SK-N-SH (cell line): Measurements from ENCODE around the gene CENPP. TPM values are rescaled to one million over a fixed set of nuclear protein-coding genes. Genes with fewer than 3 reads are reported as not detected.

ENCODE experiments used
- CTCF ChIA-PET: fragments of 300-600, 350-600 bp; formaldehyde crosslinking; extraction: SDS; loops from one replicate; lab custom pipeline; 2021; lab: Yijun Ruan, JAX
- POLR2A ChIA-PET: fragments of 350-600 bp; sonication (Branson Sonifier 250); formaldehyde crosslinking; extraction: SDS; loops from one replicate; lab custom pipeline; 2020; ENCODE audit warnings: antibody characterized with exemption, inconsistent platforms; lab: Yijun Ruan, JAX
- DNase-seq: peaks from one replicate; pipeline ENCODE4 v3.0.0; 2012
- H2AFZ ChIP-seq: fragments of 200-600 bp; sonication (generic); 2 replicates; pipeline ENCODE4 v1.8.1; 2016; ENCODE audit warnings: antibody characterized with exemption, mild to moderate bottlenecking, low read depth
- H3F3A ChIP-seq: fragments of 200-600 bp; sonication (generic); replicated peaks from 2 replicates; pipeline ENCODE3; 2016; ENCODE audit warnings: antibody characterized with exemption, mild to moderate bottlenecking; ENCODE audit not compliant: insufficient read depth
- H3K27ac ChIP-seq, 2 experiments: fragments of 200-500 bp in 1 of 2; fragments of 200-600 bp in 1 of 2; sonication (Bioruptor generic) in 1 of 2; sonication (generic), shearing (Covaris generic) in 1 of 2; 2 replicates each; pipeline versions ENCODE4 v1.5.1 to v1.6.1; 2014 to 2016; ENCODE audit warnings: low read depth in 2 of 2, inconsistent platforms in 1 of 2, low read length in 1 of 2, mild to moderate bottlenecking in 1 of 2, mixed read lengths in 1 of 2
- H3K27me3 ChIP-seq: fragments of 200-600 bp; sonication (generic), shearing (Covaris generic); 2 replicates; pipeline ENCODE4 v1.6.1; 2016; ENCODE audit warnings: mixed run types; ENCODE audit not compliant: insufficient read depth
- H3K36me3 ChIP-seq, 2 experiments: fragments of 200-500 bp in 1 of 2; fragments of 200-600 bp in 1 of 2; sonication (Bioruptor generic) in 1 of 2; sonication (generic) in 1 of 2; replicated peaks in 1 of 2; 2 replicates each; pipeline versions ENCODE3 to v1.5.1; 2014 to 2016; ENCODE audit warnings: low read length in 1 of 2, mild to moderate bottlenecking in 1 of 2; ENCODE audit not compliant: insufficient read depth in 2 of 2, control insufficient read depth in 1 of 2
- H3K4me1 ChIP-seq, 2 experiments: fragments of 200-500 bp in 1 of 2; fragments of 200-600 bp in 1 of 2; sonication (Bioruptor generic) in 1 of 2; sonication (generic), shearing (Covaris generic) in 1 of 2; 2 replicates each; pipeline versions ENCODE4 v1.5.1 to v1.6.1; 2014 to 2016; ENCODE audit warnings: low read depth in 1 of 2, low read length in 1 of 2, mixed run types in 1 of 2; ENCODE audit not compliant: insufficient read depth in 2 of 2, control insufficient read depth in 1 of 2
- H3K4me2 ChIP-seq: fragments of 200-600 bp; sonication (generic), shearing (Covaris generic); 2 replicates; pipeline ENCODE4 v1.6.1; 2017; ENCODE audit warnings: mixed run types
- H3K4me3 ChIP-seq, 2 experiments: fragments of 200-500 bp in 1 of 2; fragments of 200-600 bp in 1 of 2; sonication (Bioruptor generic) in 1 of 2; sonication (generic), shearing (Covaris generic) in 1 of 2; 2 replicates each; pipeline versions ENCODE4 v1.5.1 to v1.8.1; 2014 to 2016; ENCODE audit warnings: low read depth in 2 of 2, inconsistent platforms in 1 of 2, low read length in 1 of 2, mild to moderate bottlenecking in 1 of 2, mixed read lengths in 1 of 2, moderate library complexity in 1 of 2
- H3K79me2 ChIP-seq: fragments of 200-600 bp; sonication (generic); 2 replicates; pipeline ENCODE4 v1.8.1; 2017; ENCODE audit warnings: mild to moderate bottlenecking; ENCODE audit not compliant: insufficient read depth
- H3K9ac ChIP-seq: fragments of 200-600 bp; sonication (generic); 2 replicates; pipeline ENCODE4 v1.6.1; 2017; ENCODE audit warnings: mixed run types
- H3K9me2 ChIP-seq: fragments of 200-600 bp; sonication (generic); 2 replicates; pipeline ENCODE4 v1.6.1; 2017; ENCODE audit warnings: mixed run types
- H3K9me3 ChIP-seq: fragments of 200-600 bp; sonication (generic); 2 replicates; pipeline ENCODE4 v1.6.1; 2017; ENCODE audit warnings: mixed run types, mild to moderate bottlenecking, moderate library complexity
- H4K20me1 ChIP-seq: fragments of 200-600 bp; sonication (generic); 2 replicates; pipeline ENCODE4 v1.6.1; 2017; ENCODE audit warnings: mild to moderate bottlenecking, mixed run types; ENCODE audit not compliant: insufficient read depth
- CTCF ChIP-seq: fragments of 200-600 bp; sonication (generic); IDR thresholded peaks from 2 replicates; pipeline ENCODE4 v1.6.1; 2017; ENCODE audit warnings: antibody characterized with exemption, mild to moderate bottlenecking, moderate library complexity
- ELF1 ChIP-seq: IDR thresholded peaks from 2 replicates; pipeline ENCODE4 v1.4.0; 2012
- EZH2phosphoT487 ChIP-seq: fragments of 200-600 bp; sonication (generic); IDR thresholded peaks from 2 replicates; pipeline ENCODE4 v1.6.1; 2017; ENCODE audit warnings: low read depth, mixed run types, mild to moderate bottlenecking, antibody characterized with exemption, moderate library complexity, borderline replicate concordance
- RCOR1 ChIP-seq: fragments of 150-350 bp; IDR thresholded peaks from 2 replicates; pipeline ENCODE4 v1.6.1; 2017; ENCODE audit warnings: antibody characterized with exemption, low read length
- REST ChIP-seq: IDR thresholded peaks from 2 replicates; pipeline ENCODE4 v1.6.1; 2012; ENCODE audit warnings: mild to moderate bottlenecking, low read depth, low read length, moderate library complexity
- RFX5 ChIP-seq: IDR thresholded peaks from 2 replicates; pipeline ENCODE4 v1.6.1; 2012; ENCODE audit warnings: mild to moderate bottlenecking, improper control_type of control experiment, low read length
- RXRA ChIP-seq: IDR thresholded peaks from 2 replicates; pipeline ENCODE4 v1.4.0; 2012; ENCODE audit warnings: low read depth, mild to moderate bottlenecking, borderline replicate concordance
- SIN3A ChIP-seq: IDR thresholded peaks from 2 replicates; pipeline ENCODE4 v1.6.1; 2012; ENCODE audit warnings: low read depth, mild to moderate bottlenecking, low read length, moderate library complexity, borderline replicate concordance
- TCF12 ChIP-seq: IDR thresholded peaks from 2 replicates; pipeline ENCODE4 v1.4.0; 2012
- USF1 ChIP-seq: IDR thresholded peaks from 2 replicates; pipeline ENCODE4 v1.4.0; 2012; ENCODE audit warnings: low read depth, borderline replicate concordance
- USF2 ChIP-seq: fragments of 150-350 bp; IDR thresholded peaks from 2 replicates; pipeline ENCODE4 v1.6.1; 2017; ENCODE audit warnings: antibody characterized with exemption, low read length, low read depth, borderline replicate concordance
- ZBTB33 ChIP-seq: IDR thresholded peaks from 2 replicates; pipeline ENCODE4 v1.4.0; 2012; ENCODE audit warnings: low read depth, borderline replicate concordance
- WGBS: methylation state at CpG from one replicate; pipeline ENCODE4 v1.1.6; 2017; ENCODE audit warnings: low lambda C conversion rate; 5-methylcytosine and 5-hydroxymethylcytosine counted together
- polyA plus RNA-seq, 3 experiments: library from polyadenylated mRNA; depleted of rRNA; stranded (reverse); fragments of >200 nt; gene quantifications; 2 replicates each; pipeline ENCODE4 v1.2.3, GENCODE V29; 2012

The CENPP gene
- polyA plus RNA-seq, 1 of the 3 experiments (the other 2 are of a cell fraction), result 1.3 TPM

GRCh38 chr9:92639791-92640271 is 314.1 kb downstream of the CENPP start:
- DNase-seq, result no peak
- Histone ChIP-seq H3K27ac (no peak overlapping the region), H3K9me2 (no peaks in the 10 kb centered on the region), H3F3A (no peaks in the 10 kb centered on the region), H3K4me2 (no peak overlapping the region), H3K36me3 (peaks cover 24 to 83% of the 10 kb centered on the region in 2 experiments), H4K20me1 (no peaks in the 10 kb centered on the region), H3K9ac (no peak overlapping the region), H3K79me2 (peaks cover 6% of the 10 kb centered on the region; the same call in 1 of the 2 replicates), H3K4me3 (no peak overlapping the region), H3K9me3 (no peaks in the 10 kb centered on the region), H3K27me3 (no peaks in the 10 kb centered on the region), H3K4me1 (no peaks in the 10 kb centered on the region), H2AFZ (no peak overlapping the region)
- ChIA-PET POLR2A (no interaction called here), CTCF (interaction anchor here (0.8 to 1.0 kb wide), 2 partner anchors 311 to 501 kb away, joined by 3 read pairs; no protein-coding TSS in a partner anchor)
- TF ChIP-seq ZBTB33 (no peak), EZH2phosphoT487 (no peak)
- 100% methylated on average over 4 of the region's 9 CpGs for WGBS

GRCh38 chr9:92640398-92641091 is 314.8 kb downstream of the CENPP start:
- H3K36me3 ChIP-seq, result peaks cover 24 to 83% of the 10 kb centered on the region in 2 experiments
- TF ChIP-seq RCOR1, result no peak
- no peak for TF ChIP-seq RFX5
- no peak for TF ChIP-seq ZBTB33
- no peak for TF ChIP-seq EZH2phosphoT487
- TF ChIP-seq USF1, result no peak
- TF ChIP-seq ELF1, result no peak
- TF ChIP-seq REST, result no peak
- no peak for TF ChIP-seq USF2
- TF ChIP-seq CTCF, result no peak
- no peak for TF ChIP-seq SIN3A
- TF ChIP-seq RXRA, result no peak
- TF ChIP-seq TCF12, result no peak
- TF ChIP-seq, all 33 proteins: peak for 0
- no peak overlapping the region for H3K4me3 ChIP-seq
- ChIA-PET CTCF (interaction anchor here (0.8 to 1.0 kb wide), 2 partner anchors 201 to 312 kb away, joined by 3 read pairs; no protein-coding TSS in a partner anchor), POLR2A (no interaction called here)
- H3K9me3 ChIP-seq, result no peaks in the 10 kb centered on the region
- no peaks in the 10 kb centered on the region for H4K20me1 ChIP-seq
- H3F3A ChIP-seq, result no peaks in the 10 kb centered on the region
- DNase-seq, result no peak
- no peak overlapping the region for H2AFZ ChIP-seq
- H3K27me3 ChIP-seq, result no peaks in the 10 kb centered on the region
- H3K9me2 ChIP-seq, result no peaks in the 10 kb centered on the region
- WGBS, result 92% methylated on average over 6 of the region's 8 CpGs
- H3K4me1 ChIP-seq, result no peaks in the 10 kb centered on the region
- H3K27ac ChIP-seq, result no peak overlapping the region
- no peak overlapping the region for H3K9ac ChIP-seq
- H3K4me2 ChIP-seq, result no peak overlapping the region
- peaks cover 6% of the 10 kb centered on the region; the same call in 1 of the 2 replicates for H3K79me2 ChIP-seq
